Tongue (tissue), 2 donors: ENCODE results near the gene TEAD2. TPM values are rescaled to one million over a fixed set of nuclear protein-coding genes. Genes with fewer than 3 reads are reported as not detected.

ENCODE experiments used
- small RNA-seq: library from RNA; depleted of rRNA; stranded (forward); fragments of <200 nt; gene quantifications from one replicate; pipeline ENCODE3, GENCODE V24; 2014; ENCODE audit warnings: low replicate concordance
- total RNA-seq: library from RNA; depleted of rRNA; stranded (reverse); fragments of >200 nt; gene quantifications from one replicate; pipeline ENCODE4 v1.2.3, GENCODE V29; 2014

Gene TEAD2
- total RNA-seq, 1 donor from 2014 or later, result 30.9 TPM

Small RNAs within 50 kb of the gene (small RNA-seq; reads per million reads assigned to genes)
- not detected for gene MIR4324

Other genes starting within 250 kb of the TEAD2 start
- gene LIN7B, start 248.0 kb downstream of the TEAD2 start, total RNA-seq, result 6.1 TPM
- gene C19orf73, start 243.3 kb downstream of the TEAD2 start, total RNA-seq, result 0.51 TPM
- gene PPFIA3, start 242.9 kb downstream of the TEAD2 start, total RNA-seq, result 9.7 TPM
- gene HRC, start 207.0 kb downstream of the TEAD2 start, total RNA-seq, result 154 TPM
- 28.2 TPM for gene TRPM4, start 204.6 kb downstream of the TEAD2 start, total RNA-seq
- gene SLC6A16, start 37.2 kb downstream of the TEAD2 start, total RNA-seq, result 0.51 TPM
- gene CD37, start 27.0 kb downstream of the TEAD2 start, total RNA-seq, result 2.3 TPM
- not detected for gene DKKL1, start 1.5 kb upstream of the TEAD2 start, total RNA-seq
- not detected for gene KASH5, start 25.8 kb upstream of the TEAD2 start, total RNA-seq
- not detected for gene PTH2, start 61.0 kb upstream of the TEAD2 start, total RNA-seq
- not detected for gene GFY, start 63.0 kb upstream of the TEAD2 start, total RNA-seq
- 1.4 TPM for gene SLC17A7, start 79.1 kb upstream of the TEAD2 start, total RNA-seq
- gene PIH1D1, start 89.4 kb upstream of the TEAD2 start, total RNA-seq, result 58.3 TPM
- gene ALDH16A1, start 90.8 kb upstream of the TEAD2 start, total RNA-seq, result 34.6 TPM
- 2.5 TPM for gene FLT3LG, start 111.8 kb upstream of the TEAD2 start, total RNA-seq
- 1,944 TPM for gene RPL13A, start 125.2 kb upstream of the TEAD2 start, total RNA-seq
- gene RPS11, start 134.0 kb upstream of the TEAD2 start, total RNA-seq, result 5,071 TPM
- 122 TPM for gene FCGRT, start 150.2 kb upstream of the TEAD2 start, total RNA-seq
- 41.4 TPM for gene RCN3, start 165.6 kb upstream of the TEAD2 start, total RNA-seq
- gene NOSIP, start 218.1 kb upstream of the TEAD2 start, total RNA-seq, result 47.6 TPM
- 3.4 TPM for gene PRRG2, start 218.9 kb upstream of the TEAD2 start, total RNA-seq
- gene PRR12, start 228.8 kb upstream of the TEAD2 start, total RNA-seq, result 9.4 TPM